GM19455 (cell line): ENCODE data around the gene CNTN5.
"Not testable (repeated sequence)": the region's sequence is repeated elsewhere in the genome, so short reads cannot be mapped to it uniquely, and the experiment has no call there.

Experiments
- ATAC-seq: cut with Tn5 transposase; IDR thresholded peaks from one replicate; pipeline ENCODE4 v1.9.1; 2021; ENCODE audit not compliant: unreplicated experiment

Gene CNTN5

GRCh38 chr11:99020352-99021225 is at the start of gene CNTN5:
TSS of gene CNTN5 (plus strand) at chr11:99020949.
- no peak for ATAC-seq

- no peak for ATAC-seq
These were observed 41.5 kb upstream of the CNTN5 start for GRCh38 chr11:98979205-98979604.

GRCh38 chr11:99015634-99016454 is 4.9 kb upstream of the CNTN5 start:
- ATAC-seq = peak; percentile 75

GRCh38 chr11:99019696-99020095 is 1.1 kb upstream of the CNTN5 start:
- ATAC-seq = no peak

- no peak for ATAC-seq
These were observed 16.3 kb downstream of the CNTN5 start for GRCh38 chr11:99037057-99037456.

GRCh38 chr11:99063331-99063730 is 42.6 kb downstream of the CNTN5 start:
- ATAC-seq = no peak

GRCh38 chr11:99065121-99065520 is 44.4 kb downstream of the CNTN5 start:
- no peak for ATAC-seq

GRCh38 chr11:99066618-99067317 is 46.0 kb downstream of the CNTN5 start:
- ATAC-seq = no peak

- no peak for ATAC-seq
These were observed 48.1 kb downstream of the CNTN5 start for GRCh38 chr11:99068832-99069231.

GRCh38 chr11:99069856-99070444 is 49.2 kb downstream of the CNTN5 start:
- peak; percentile 78 for ATAC-seq

- ATAC-seq = no peak
These were observed 58.8 kb downstream of the CNTN5 start for GRCh38 chr11:99079576-99079975.

- ATAC-seq = no peak
These were observed 59.4 kb downstream of the CNTN5 start for GRCh38 chr11:99080154-99080553.

- ATAC-seq = no peak
These were observed 77.5 kb downstream of the CNTN5 start for GRCh38 chr11:99098258-99098657.

GRCh38 chr11:99098751-99099150 is 78.0 kb downstream of the CNTN5 start:
- peak; percentile 97 for ATAC-seq

- ATAC-seq = no peak
These were observed 96.9 kb downstream of the CNTN5 start for GRCh38 chr11:99117603-99118002.

- not testable (repeated sequence) for ATAC-seq
These were observed 113.1 kb downstream of the CNTN5 start for GRCh38 chr11:99133862-99134261.

GRCh38 chr11:99135508-99135907 is 114.8 kb downstream of the CNTN5 start:
- ATAC-seq = no peak

GRCh38 chr11:99142237-99142636 is 121.5 kb downstream of the CNTN5 start:
- no peak for ATAC-seq

GRCh38 chr11:99148352-99148751 is 127.6 kb downstream of the CNTN5 start:
- no peak for ATAC-seq

- no peak for ATAC-seq
These were observed 133.5 kb downstream of the CNTN5 start for GRCh38 chr11:99154277-99154676.

- no peak for ATAC-seq
These were observed 139.7 kb downstream of the CNTN5 start for GRCh38 chr11:99160447-99160846.
